SH-SY5Y (cell line): Measurements from ENCODE around the gene MYL2.

Source experiments
- GATA2 ChIP-seq: IDR thresholded peaks from 2 replicates; pipeline ENCODE4 v1.6.1; 2011; ENCODE audit warnings: mild to moderate bottlenecking, low read depth, low read length
- GATA3 ChIP-seq: IDR thresholded peaks from 2 replicates; pipeline ENCODE4 v1.6.1; 2011; ENCODE audit warnings: low read depth, mild to moderate bottlenecking, low read length, moderate library complexity

- TF ChIP-seq GATA2 (no peak), GATA3 (no peak)
Measured at GRCh38 chr12:110888256-110888991, 32.0 kb downstream of the MYL2 start.
